ENCODE measurements around the gene ATXN7L2.

GRCh38 chr1:109528712-109529111 is 45.0 kb downstream of the ATXN7L2 start:
- TF ChIP-seq CTCF (IDR thresholded peaks at IDR 0.05 in 2 of 3, conservative IDR thresholded peaks at IDR 0.05 in 1 of 3; ENCODE audit: control insufficient read depth in 2 of 3, extremely low read depth in 1 of 3, insufficient read depth in 1 of 3, low read depth in 3 of 3, low read length in 3 of 3) (no peak), EZH2 (IDR thresholded peaks at IDR 0.05; ENCODE audit: borderline replicate concordance, control insufficient read depth, low read depth, low read length) (no peak), ATF2 (IDR thresholded peaks at IDR 0.05; ENCODE audit: low read length) (no peak), TARDBP (IDR thresholded peaks at IDR 0.05; ENCODE audit: borderline replicate concordance) (no peak), CBFB (IDR thresholded peaks at IDR 0.05; ENCODE audit: low read depth) (no peak), SMC3 (IDR thresholded peaks at IDR 0.05; ENCODE audit: borderline replicate concordance, low read length) (no peak), MAX (IDR thresholded peaks at IDR 0.05; ENCODE audit: low read depth, low read length) (no peak), REST (IDR thresholded peaks at IDR 0.05; ENCODE audit: low read depth, low read length) (no peak), EP300 (IDR thresholded peaks at IDR 0.05; ENCODE audit: borderline replicate concordance in 1 of 2, control insufficient read depth in 1 of 2, low read depth in 2 of 2, low read length in 2 of 2) (no peak), GABPA (IDR thresholded peaks at IDR 0.05; ENCODE audit: low read depth) (no peak), KDM1A (IDR thresholded peaks at IDR 0.05; ENCODE audit: borderline replicate concordance) (no peak), BRCA1 (IDR thresholded peaks at IDR 0.05; ENCODE audit: low read depth, low read length) (no peak), HDAC2 (IDR thresholded peaks at IDR 0.05) (no peak)

Data from GM12878 (cell line).